Mesenchymal stem cell (in vitro differentiated cells and primary cell): Measurements from ENCODE around the gene TRIM46.

Source experiments
- DNase-seq: peaks from one replicate; pipeline ENCODE4 v3.0.0-alpha.2; 2013
- H2AFZ ChIP-seq: one replicate; pipeline ENCODE4 v1.6.1; 2013; ENCODE audit warnings: low read depth, mild to moderate bottlenecking, control low read depth, inconsistent platforms, low read length, moderate library complexity
- H2AK5ac ChIP-seq: 2 replicates; pipeline ENCODE4 v1.6.1; 2013; ENCODE audit warnings: low read length, moderate library complexity, mild to moderate bottlenecking, inconsistent platforms; ENCODE audit not compliant: severe bottlenecking
- H2BK120ac ChIP-seq: one replicate; pipeline ENCODE4 v1.6.1; 2013; ENCODE audit warnings: low read depth, mild to moderate bottlenecking, inconsistent platforms, low read length, moderate library complexity
- H2BK12ac ChIP-seq, 2 experiments: one replicate each; pipeline ENCODE4 v1.6.1; 2013; ENCODE audit warnings: inconsistent platforms in 2 of 2, low read length in 2 of 2, mild to moderate bottlenecking in 2 of 2, moderate library complexity in 2 of 2, control low read depth in 1 of 2
- H2BK15ac ChIP-seq: one replicate; pipeline ENCODE4 v1.6.1; 2013; ENCODE audit warnings: mild to moderate bottlenecking, low read depth, inconsistent platforms; ENCODE audit not compliant: poor library complexity, severe bottlenecking
- H2BK5ac ChIP-seq: 2 replicates; pipeline ENCODE4 v1.6.1; 2013; ENCODE audit warnings: low read depth, mild to moderate bottlenecking, low read length, control low read depth, inconsistent platforms; ENCODE audit not compliant: poor library complexity, severe bottlenecking
- H3K14ac ChIP-seq, 2 experiments: one replicate each; pipeline ENCODE4 v1.6.1; 2013; ENCODE audit warnings: inconsistent platforms in 2 of 2, low read length in 2 of 2, control low read depth in 1 of 2, mild to moderate bottlenecking in 1 of 2, moderate library complexity in 1 of 2
- H3K18ac ChIP-seq, 2 experiments: one replicate each; pipeline ENCODE4 v1.6.1; 2013; ENCODE audit warnings: inconsistent platforms in 2 of 2, low read length in 2 of 2, control low read depth in 1 of 2, low read depth in 1 of 2, mild to moderate bottlenecking in 1 of 2
- H3K23ac ChIP-seq, 2 experiments: one replicate each; pipeline ENCODE4 v1.6.1; 2013; ENCODE audit warnings: inconsistent platforms in 2 of 2, low read length in 2 of 2, mild to moderate bottlenecking in 2 of 2, moderate library complexity in 2 of 2, control low read depth in 1 of 2
- H3K27ac ChIP-seq: 2 replicates; pipeline ENCODE4 v1.5.1; 2013; ENCODE audit warnings: mild to moderate bottlenecking, moderate library complexity, low read length, control low read depth, inconsistent platforms; ENCODE audit not compliant: poor library complexity, severe bottlenecking
- H3K27me3 ChIP-seq, 2 experiments: 2 replicates each; pipeline versions ENCODE4 v1.6.1 to v1.7.0; 2013; ENCODE audit warnings: low read length in 2 of 2, mild to moderate bottlenecking in 2 of 2, moderate library complexity in 2 of 2, control low read depth in 1 of 2, inconsistent platforms in 1 of 2; ENCODE audit not compliant: control insufficient read depth in 1 of 2, insufficient read depth in 1 of 2
- H3K36me3 ChIP-seq, 2 experiments: 2 replicates each; pipeline versions ENCODE4 v1.6.1 to v1.7.0; 2013; ENCODE audit warnings: low read length in 2 of 2, control low read depth in 1 of 2, inconsistent platforms in 1 of 2, low read depth in 1 of 2, mild to moderate bottlenecking in 1 of 2; ENCODE audit not compliant: insufficient read depth in 2 of 2, control insufficient read depth in 1 of 2
- H3K4ac ChIP-seq, 2 experiments: one replicate each; pipeline ENCODE4 v1.6.1; 2013; ENCODE audit warnings: inconsistent platforms in 2 of 2, low read length in 2 of 2, mild to moderate bottlenecking in 2 of 2, moderate library complexity in 2 of 2, control low read depth in 1 of 2, low read depth in 1 of 2
- H3K4me1 ChIP-seq: 2 replicates; pipeline ENCODE4 v1.6.1; 2013; ENCODE audit warnings: low read depth, low read length, control low read depth; ENCODE audit not compliant: control insufficient read depth, insufficient read depth
- H3K4me2 ChIP-seq: 2 replicates; pipeline ENCODE4 v1.6.1; 2013; ENCODE audit warnings: low read length, mild to moderate bottlenecking, inconsistent platforms; ENCODE audit not compliant: poor library complexity, severe bottlenecking
- H3K4me3 ChIP-seq, 2 experiments: 2 replicates each; pipeline versions ENCODE4 v1.5.1 to v1.7.0; 2013; ENCODE audit warnings: low read length in 2 of 2, mild to moderate bottlenecking in 2 of 2, control low read depth in 1 of 2, low read depth in 1 of 2; ENCODE audit not compliant: insufficient read depth in 1 of 2
- H3K79me1 ChIP-seq: replicated peaks from 2 replicates; pipeline ENCODE4 v1.6.1; 2013; ENCODE audit warnings: mild to moderate bottlenecking, control low read depth, low read length, inconsistent platforms; ENCODE audit not compliant: poor library complexity, severe bottlenecking
- H3K9ac ChIP-seq: 2 replicates; pipeline ENCODE4 v1.7.0; 2013; ENCODE audit warnings: mild to moderate bottlenecking, low read length, moderate library complexity
- H3K9me3 ChIP-seq: 2 replicates; pipeline ENCODE4 v1.7.0; 2013; ENCODE audit warnings: mild to moderate bottlenecking, low read length; ENCODE audit not compliant: control insufficient read depth
- H4K8ac ChIP-seq: one replicate; pipeline ENCODE4 v1.6.1; 2013; ENCODE audit warnings: inconsistent platforms, mild to moderate bottlenecking, low read length, moderate library complexity
- H4K91ac ChIP-seq: one replicate; pipeline ENCODE4 v1.6.1; 2013; ENCODE audit warnings: mild to moderate bottlenecking, low read length, inconsistent platforms
- WGBS: methylation state at CpG from one replicate; pipeline ENCODE4 v1.1.7; 2013; ENCODE audit warnings: mixed read lengths; 5-methylcytosine and 5-hydroxymethylcytosine counted together

The TRIM46 gene

DNA sequence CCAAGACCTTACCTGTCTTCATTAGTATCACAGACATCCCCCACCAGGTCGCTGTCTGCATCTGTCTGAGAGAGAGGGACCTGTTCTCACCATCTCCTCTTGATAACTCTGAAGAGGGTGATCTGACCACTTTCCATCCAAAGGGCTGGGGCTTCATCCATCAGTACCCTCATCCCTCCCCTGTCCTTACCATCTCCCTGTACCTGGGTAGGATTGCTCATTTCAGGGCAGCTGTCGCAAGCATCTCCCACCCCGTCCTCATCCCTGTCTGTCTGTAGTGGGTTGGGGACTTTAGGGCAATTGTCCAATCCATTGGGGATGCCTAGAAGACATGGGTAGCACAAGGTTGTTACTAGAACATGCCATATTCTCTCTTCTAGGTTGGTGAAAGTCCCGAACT is 26.1 kb downstream of the TRIM46 start:
- H3K4ac ChIP-seq = no peak overlapping the region
- H3K9ac ChIP-seq = no peak overlapping the region
- no peaks in the 10 kb centered on the region for H3K9me3 ChIP-seq
- H3K18ac ChIP-seq = no peak overlapping the region
- no peak overlapping the region for H2BK5ac ChIP-seq
- H4K91ac ChIP-seq = no peak overlapping the region
- no peak overlapping the region for H4K8ac ChIP-seq
- H2AK5ac ChIP-seq = no peak overlapping the region
- no peak overlapping the region for H3K14ac ChIP-seq
- peaks cover 13% of the 10 kb centered on the region for H3K4me1 ChIP-seq
- no peak overlapping the region for H2BK12ac ChIP-seq
- no peak overlapping the region for H2AFZ ChIP-seq
- H3K27ac ChIP-seq = no peak overlapping the region
- peaks cover 14% of the 10 kb centered on the region for H3K79me1 ChIP-seq
- 95% methylated on average over 4 of the region's 4 CpGs for WGBS
- no peak overlapping the region for H3K4me2 ChIP-seq
- peaks cover 55 to 70% of the 10 kb centered on the region in 2 experiments for H3K36me3 ChIP-seq
- no peak for DNase-seq
- no peaks in the 10 kb centered on the region for H3K27me3 ChIP-seq
- no peak overlapping the region for H2BK120ac ChIP-seq
- H3K23ac ChIP-seq = no peak overlapping the region
- H2BK15ac ChIP-seq = no peak overlapping the region
- no peak overlapping the region for H3K4me3 ChIP-seq

DNA sequence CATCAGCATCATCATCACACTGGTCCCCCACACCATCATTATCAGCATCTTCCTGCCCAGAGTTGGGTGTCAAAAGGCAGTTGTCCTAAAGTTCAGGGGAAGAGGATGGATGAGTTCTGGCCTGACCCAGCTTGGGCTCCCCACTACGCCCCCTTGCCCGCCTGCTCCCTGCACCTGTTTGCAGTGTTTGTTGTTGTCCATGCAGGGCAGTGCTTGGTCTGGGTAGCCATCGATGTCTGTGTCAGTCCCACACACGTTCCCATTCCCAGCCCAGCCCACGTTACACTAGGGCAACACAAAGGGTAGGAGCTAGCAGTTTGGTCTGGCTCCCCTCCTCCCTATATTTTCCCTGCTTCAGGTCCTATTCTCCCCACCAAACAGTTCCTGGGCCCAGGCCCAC is 27.3 kb downstream of the TRIM46 start:
- 97% methylated on average over 5 of the region's 5 CpGs for WGBS
- no peak overlapping the region for H2BK12ac ChIP-seq

GRCh38 chr1:155202198-155202597 is 28.5 kb downstream of the TRIM46 start:
- Histone ChIP-seq H3K4me2 (no peak overlapping the region), H3K4ac (no peak overlapping the region)
- WGBS = 95% methylated on average over 7 of the region's 7 CpGs

More for the DNA sequence above, 27.3 kb downstream of the TRIM46 start:
- no peak overlapping the region for H3K4me3 ChIP-seq
- no peak overlapping the region for H2BK15ac ChIP-seq
- H3K27ac ChIP-seq = no peak overlapping the region
- no peaks in the 10 kb centered on the region for H3K9me3 ChIP-seq
- H3K9ac ChIP-seq = no peak overlapping the region
- no peak overlapping the region for H4K91ac ChIP-seq
- DNase-seq = no peak
- no peak overlapping the region for H3K23ac ChIP-seq
- H2AFZ ChIP-seq = no peak overlapping the region
- no peak overlapping the region for H2BK5ac ChIP-seq
- H2AK5ac ChIP-seq = no peak overlapping the region
- H3K4ac ChIP-seq = no peak overlapping the region
- H3K27me3 ChIP-seq = no peaks in the 10 kb centered on the region
- peaks cover 60 to 79% of the 10 kb centered on the region in 2 experiments for H3K36me3 ChIP-seq
- H3K18ac ChIP-seq = no peak overlapping the region
- H4K8ac ChIP-seq = no peak overlapping the region
- H3K14ac ChIP-seq = peak overlapping the region in 1 of 2 experiments; percentile 64
- H2BK120ac ChIP-seq = no peak overlapping the region
- H3K4me1 ChIP-seq = peaks cover 8% of the 10 kb centered on the region
- H3K4me2 ChIP-seq = no peak overlapping the region
- peaks cover 12% of the 10 kb centered on the region for H3K79me1 ChIP-seq

GRCh38 chr1:155202731-155203515 is 29.3 kb downstream of the TRIM46 start:
- H3K27ac ChIP-seq = no peak overlapping the region
- H2BK5ac ChIP-seq = no peak overlapping the region
- no peak overlapping the region for H2AK5ac ChIP-seq
- no peak overlapping the region for H3K4me2 ChIP-seq
- no peaks in the 10 kb centered on the region for H3K9me3 ChIP-seq
- H2AFZ ChIP-seq = no peak overlapping the region
- no peak overlapping the region for H3K23ac ChIP-seq
- H3K4me3 ChIP-seq = no peak overlapping the region
- H3K36me3 ChIP-seq = peaks cover 46 to 61% of the 10 kb centered on the region in 2 experiments
- H3K4me1 ChIP-seq = peaks cover 13% of the 10 kb centered on the region
- H2BK15ac ChIP-seq = no peak overlapping the region
- H3K4ac ChIP-seq = no peak overlapping the region
- no peak for DNase-seq
- no peak overlapping the region for H3K18ac ChIP-seq
- peaks cover 3% of the 10 kb centered on the region for H3K79me1 ChIP-seq
- 94% methylated on average over 16 of the region's 19 CpGs for WGBS
- H3K9ac ChIP-seq = no peak overlapping the region
- H4K91ac ChIP-seq = no peak overlapping the region
- H3K14ac ChIP-seq = no peak overlapping the region
- H3K27me3 ChIP-seq = no peaks in the 10 kb centered on the region
- H2BK12ac ChIP-seq = peak overlapping the region in 1 of 2 experiments; percentile 15
- no peak overlapping the region for H4K8ac ChIP-seq
- no peak overlapping the region for H2BK120ac ChIP-seq

More at GRCh38 chr1:155202198-155202597, 28.5 kb downstream of the TRIM46 start:
- no peak overlapping the region for H2BK120ac ChIP-seq
- H2AFZ ChIP-seq = no peak overlapping the region
- H3K23ac ChIP-seq = no peak overlapping the region
- H3K4me3 ChIP-seq = no peak overlapping the region
- H4K8ac ChIP-seq = no peak overlapping the region
- H3K79me1 ChIP-seq = peaks cover 6% of the 10 kb centered on the region
- no peaks in the 10 kb centered on the region for H3K27me3 ChIP-seq
- H3K9ac ChIP-seq = no peak overlapping the region
- no peak overlapping the region for H3K27ac ChIP-seq
- H2BK12ac ChIP-seq = no peak overlapping the region
- no peaks in the 10 kb centered on the region for H3K9me3 ChIP-seq
- no peak overlapping the region for H2BK5ac ChIP-seq
- peaks cover 53 to 69% of the 10 kb centered on the region in 2 experiments for H3K36me3 ChIP-seq
- H2BK15ac ChIP-seq = no peak overlapping the region
- no peak overlapping the region for H3K18ac ChIP-seq
- peaks cover 6% of the 10 kb centered on the region for H3K4me1 ChIP-seq
- H3K14ac ChIP-seq = no peak overlapping the region
- no peak overlapping the region for H4K91ac ChIP-seq
- no peak overlapping the region for H2AK5ac ChIP-seq
- no peak for DNase-seq
